Right lung (tissue), 5 donors: ENCODE data around the gene ASF1A. TPM values are rescaled to one million over a fixed set of nuclear protein-coding genes. Genes with fewer than 3 reads are reported as not detected.

Experiments
- polyA plus RNA-seq, 5 donors: library from polyadenylated mRNA; unstranded; fragments of 120-200 nt; gene quantifications; one replicate each; pipeline versions ENCODE4 v1.2.1 to v1.2.3, GENCODE V29; 2013; ENCODE audit warnings: inconsistent platforms in 1 of 5, low replicate concordance in 1 of 5; ENCODE audit not compliant: insufficient read length in 5 of 5, insufficient read depth in 1 of 5

ASF1A gene
- polyA plus RNA-seq, 5 donors: 36.1 to 59.8 (median 47.3) TPM

Other genes with a start within 250 kb of the ASF1A start
- gene CEP85L, start 242.6 kb upstream of the ASF1A start, polyA plus RNA-seq: 10 to 100 TPM in 4 of 5 donors, 1 to 10 TPM in 1; 8.6 to 15.5 (median 11.9) TPM
- 10 to 100 TPM; 15.1 to 24.4 (median 21.5) TPM for gene MCM9, start 41.0 kb downstream of the ASF1A start, polyA plus RNA-seq
- gene FAM184A, start 184.5 kb downstream of the ASF1A start, polyA plus RNA-seq: 100 to 1,000 TPM in 1 of 5 donors, 10 to 100 TPM in 4; 62.5 to 123 (median 89.6) TPM